Measurements from ENCODE around the gene ARGLU1. TPM values are rescaled to one million over a fixed set of nuclear protein-coding genes. Genes with fewer than 3 reads are reported as not detected.
A peak's percentile ranks its signal among the peaks of the same experiment; 100 is the strongest.

The ARGLU1 gene
- total RNA-seq, 1 donor = 42.0 TPM

GRCh38 chr13:106565127-106565775 lies 2.7 kb downstream of the ARGLU1 start:
- Histone ChIP-seq H3K27me3 (ENCODE audit: insufficient read depth, low read length) (no peaks in the 10 kb centered on the region), H3K4me3 (ENCODE audit: insufficient read depth, low read length) (peak overlapping the region; percentile 95), H3K4me1 (ENCODE audit: insufficient read depth, low read length) (peaks cover 48% of the 10 kb centered on the region), H2AFZ (ENCODE audit: low read length) (no peak overlapping the region), H4K20me1 (ENCODE audit: insufficient read depth, low read length) (peaks cover 62% of the 10 kb centered on the region), H3K79me2 (ENCODE audit: insufficient read depth, low read length) (peaks cover 75% of the 10 kb centered on the region), H3K9me3 (ENCODE audit: low read depth, low read length) (no peaks in the 10 kb centered on the region), H3K27ac (ENCODE audit: low read depth, low read length) (peak overlapping the region; percentile 19), H3K4me2 (ENCODE audit: insufficient read depth, low read length) (peak overlapping the region; percentile 85), H3K36me3 (ENCODE audit: insufficient read depth, low read length) (no peaks in the 10 kb centered on the region)
- DNase-seq (ENCODE audit: insufficient read length, low spot score, missing footprints) = no peak
- TF ChIP-seq CTCF (IDR thresholded peaks at IDR 0.05; ENCODE audit: extremely low read depth, low read depth, low read length) = no peak

GRCh38 chr13:106562301-106562700 lies 5.6 kb downstream of the ARGLU1 start:
- peak overlapping the region; percentile 23 for H3K4me2 ChIP-seq (ENCODE audit: insufficient read depth, low read length)

GRCh38 chr13:106561551-106562170 lies 6.3 kb downstream of the ARGLU1 start:
- Histone ChIP-seq H4K20me1 (ENCODE audit: insufficient read depth, low read length) (peaks cover 60% of the 10 kb centered on the region), H3K27ac (ENCODE audit: low read depth, low read length) (peak overlapping the region; percentile 60), H3K79me2 (ENCODE audit: insufficient read depth, low read length) (peaks cover 90% of the 10 kb centered on the region), H3K9me3 (ENCODE audit: low read depth, low read length) (no peaks in the 10 kb centered on the region), H3K4me2 (ENCODE audit: insufficient read depth, low read length) (peak overlapping the region; percentile 23), H3K4me1 (ENCODE audit: insufficient read depth, low read length) (peaks cover 36% of the 10 kb centered on the region), H3K4me3 (ENCODE audit: insufficient read depth, low read length) (no peak overlapping the region), H3K36me3 (ENCODE audit: insufficient read depth, low read length) (peaks cover 24% of the 10 kb centered on the region), H2AFZ (ENCODE audit: low read length) (no peak overlapping the region), H3K27me3 (ENCODE audit: insufficient read depth, low read length) (no peaks in the 10 kb centered on the region)
- peak; percentile 72 for DNase-seq (ENCODE audit: insufficient read length, low spot score, missing footprints)
- no peak for TF ChIP-seq CTCF (IDR thresholded peaks at IDR 0.05; ENCODE audit: extremely low read depth, low read depth, low read length)

More at GRCh38 chr13:106562301-106562700, 5.6 kb downstream of the ARGLU1 start:
- peaks cover 18% of the 10 kb centered on the region for H3K36me3 ChIP-seq (ENCODE audit: insufficient read depth, low read length)
- H3K27me3 ChIP-seq (ENCODE audit: insufficient read depth, low read length) = no peaks in the 10 kb centered on the region
- peaks cover 65% of the 10 kb centered on the region for H4K20me1 ChIP-seq (ENCODE audit: insufficient read depth, low read length)
- peaks cover 96% of the 10 kb centered on the region for H3K79me2 ChIP-seq (ENCODE audit: insufficient read depth, low read length)
- peak overlapping the region; percentile 60 for H3K27ac ChIP-seq (ENCODE audit: low read depth, low read length)
- no peaks in the 10 kb centered on the region for H3K9me3 ChIP-seq (ENCODE audit: low read depth, low read length)
- no peak for TF ChIP-seq CTCF (IDR thresholded peaks at IDR 0.05; ENCODE audit: extremely low read depth, low read depth, low read length)
- no peak for DNase-seq (ENCODE audit: insufficient read length, low spot score, missing footprints)
- no peak overlapping the region for H2AFZ ChIP-seq (ENCODE audit: low read length)
- peaks cover 36% of the 10 kb centered on the region for H3K4me1 ChIP-seq (ENCODE audit: insufficient read depth, low read length)
- no peak overlapping the region for H3K4me3 ChIP-seq (ENCODE audit: insufficient read depth, low read length)

GRCh38 chr13:106560821-106561220 lies 7.1 kb downstream of the ARGLU1 start:
- Histone ChIP-seq H3K79me2 (ENCODE audit: insufficient read depth, low read length) (peaks cover 87% of the 10 kb centered on the region), H2AFZ (ENCODE audit: low read length) (no peak overlapping the region), H3K27me3 (ENCODE audit: insufficient read depth, low read length) (no peaks in the 10 kb centered on the region), H3K4me3 (ENCODE audit: insufficient read depth, low read length) (no peak overlapping the region), H3K4me2 (ENCODE audit: insufficient read depth, low read length) (no peak overlapping the region), H4K20me1 (ENCODE audit: insufficient read depth, low read length) (peaks cover 54% of the 10 kb centered on the region), H3K4me1 (ENCODE audit: insufficient read depth, low read length) (peaks cover 33% of the 10 kb centered on the region), H3K9me3 (ENCODE audit: low read depth, low read length) (no peaks in the 10 kb centered on the region), H3K36me3 (ENCODE audit: insufficient read depth, low read length) (peaks cover 32% of the 10 kb centered on the region), H3K27ac (ENCODE audit: low read depth, low read length) (peak overlapping the region; percentile 60)
- no peak for TF ChIP-seq CTCF (IDR thresholded peaks at IDR 0.05; ENCODE audit: extremely low read depth, low read depth, low read length)
- DNase-seq (ENCODE audit: insufficient read length, low spot score, missing footprints) = no peak
